ENCODE measurements around the gene CYLD. TPM values are rescaled to one million over a fixed set of nuclear protein-coding genes. Genes with fewer than 3 reads are reported as not detected.

The CYLD gene
- total and polyA plus RNA-seq, 2 of the 4 experiments (the other 2 are of a cell fraction), result 16.2 to 37.3 TPM

DNA sequence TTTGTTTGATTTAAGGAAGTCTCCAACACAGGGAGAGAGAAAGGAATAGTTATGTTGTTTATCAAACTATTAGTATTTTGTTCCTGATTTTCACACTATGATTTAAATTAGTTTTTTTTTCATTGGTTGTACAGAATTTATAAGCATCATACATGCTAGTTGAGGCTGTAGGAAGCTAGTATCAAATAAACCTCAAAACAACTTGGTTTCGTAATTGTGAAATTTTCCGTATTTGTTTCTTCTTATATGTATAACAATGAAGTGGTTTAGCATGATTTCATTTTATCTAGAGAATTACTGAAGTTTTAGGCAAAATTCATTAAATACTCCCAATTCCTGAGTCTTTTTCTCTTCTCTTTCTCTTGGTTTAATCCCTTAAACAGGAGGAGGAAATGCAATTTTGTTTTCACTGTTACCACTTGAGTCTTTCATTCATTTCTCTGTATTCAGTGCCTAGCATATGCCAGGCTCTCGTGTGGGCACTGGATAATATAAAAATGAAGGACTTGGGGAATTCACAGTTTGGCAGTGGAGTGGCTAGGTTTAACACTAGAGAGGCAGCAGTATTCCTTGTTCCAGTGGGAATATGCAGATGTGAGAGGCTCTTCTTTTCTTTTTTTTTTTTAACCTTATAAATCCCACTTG, 1.8 kb downstream of the CYLD start:
- Histone ChIP-seq H2BK15ac (ENCODE audit: low read depth, low read length) (no peak overlapping the region), H3K27me3 (ENCODE audit: control insufficient read depth, insufficient read depth, low read length) (no peaks in the 10 kb centered on the region), H4K5ac (ENCODE audit: low read depth, low read length) (no peak overlapping the region), H2AK5ac (ENCODE audit: low read depth, low read length) (no peak overlapping the region), H4K20me1 (ENCODE audit: insufficient read depth, low read length) (no peaks in the 10 kb centered on the region), H2BK5ac (ENCODE audit: low read depth, low read length, poor library complexity, severe bottlenecking) (peak overlapping the region; percentile 4), H3K56ac (ENCODE audit: extremely low read depth, insufficient read depth, low read length) (no peak overlapping the region), H2BK20ac (ENCODE audit: low read depth, low read length) (no peak overlapping the region), H3K9ac (ENCODE audit: low read depth, low read length) (no peak overlapping the region), H3K27ac (ENCODE audit: insufficient read depth, low read length) (no peak overlapping the region), H4K8ac (ENCODE audit: low read depth in 2 of 2, low read length in 2 of 2) (no peak overlapping the region), H3K4me3 (ENCODE audit: insufficient read depth, low read depth, low read length) (no peak overlapping the region), H3K23ac (ENCODE audit: low read depth, low read length) (no peak overlapping the region), H3K9me3 (ENCODE audit: control insufficient read depth, insufficient read depth, low read length) (no peaks in the 10 kb centered on the region), H4K91ac (ENCODE audit: insufficient read depth, low read depth, low read length) (no peak overlapping the region), H3K4ac (ENCODE audit: low read depth, low read length) (no peak overlapping the region), H2AK9ac (replicated peaks; ENCODE audit: low read depth, low read length, poor library complexity) (no peak overlapping the region), H3K4me2 (ENCODE audit: low read depth, low read length) (0 out of 2 replicates have a peak overlapping the region, but pooled peaks have one; percentile 22), H3K4me1 (ENCODE audit: control insufficient read depth, insufficient read depth, low read length) (peaks cover 9% of the 10 kb centered on the region), H2BK120ac (ENCODE audit: low read depth, low read length) (no peak overlapping the region), H3K14ac (replicated peaks; ENCODE audit: low read depth, low read length) (no peak overlapping the region), H3K36me3 (ENCODE audit: control insufficient read depth, insufficient read depth, low read length) (peaks cover 5% of the 10 kb centered on the region), H3K79me1 (ENCODE audit: low read depth in 1 of 2, low read length in 2 of 2) (peaks cover 12 to 18% of the 10 kb centered on the region in 2 experiments; a peak in 3 of 4 replicates), H3K9me1 (ENCODE audit: insufficient read depth, low read length) (no peaks in the 10 kb centered on the region; the same call in 1 of the 2 replicates), H3K18ac (ENCODE audit: low read depth, low read length) (no peak overlapping the region), H2AFZ (replicated peaks; ENCODE audit: low read length, poor library complexity) (no peak overlapping the region)
- dilution Hi-C loops (cut with HindIII; ENCODE audit: low sequenced_read_pairs, unreplicated experiment), result no loop called here
- POLR2A ChIA-PET (ENCODE audit: unreplicated experiment), result no interaction called here
- in situ Hi-C loops (cut with MboI; ENCODE audit: low sequenced_read_pairs), result no loop called here
- intact Hi-C loops (cut with micrococcal nuclease), result loop anchor here (10.0 kb wide), 3 partner anchors 409 to 589 kb away; partner anchors contain the start of gene TENT4B
- WGBS, 2 experiments (ENCODE audit: extremely low coverage in 2 of 2, insufficient read length in 1 of 2), result no CpG with 5 or more reads among the region's 3 CpGs
- TF ChIP-seq, protein P1, sequence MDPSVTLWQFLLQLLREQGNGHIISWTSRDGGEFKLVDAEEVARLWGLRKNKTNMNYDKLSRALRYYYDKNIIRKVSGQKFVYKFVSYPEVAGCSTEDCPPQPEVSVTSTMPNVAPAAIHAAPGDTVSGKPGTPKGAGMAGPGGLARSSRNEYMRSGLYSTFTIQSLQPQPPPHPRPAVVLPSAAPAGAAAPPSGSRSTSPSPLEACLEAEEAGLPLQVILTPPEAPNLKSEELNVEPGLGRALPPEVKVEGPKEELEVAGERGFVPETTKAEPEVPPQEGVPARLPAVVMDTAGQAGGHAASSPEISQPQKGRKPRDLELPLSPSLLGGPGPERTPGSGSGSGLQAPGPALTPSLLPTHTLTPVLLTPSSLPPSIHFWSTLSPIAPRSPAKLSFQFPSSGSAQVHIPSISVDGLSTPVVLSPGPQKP (IDR thresholded peaks at IDR 0.05; ENCODE audit: borderline replicate concordance, low read depth, low read length), result no peak
- no peak for TF ChIP-seq BHLHE40 (IDR thresholded peaks at IDR 0.05; ENCODE audit: low read depth, low read length)
- TF ChIP-seq MAZ (IDR thresholded peaks at IDR 0.05; ENCODE audit: borderline replicate concordance, low read depth, low read length), result no peak
- no peak for TF ChIP-seq MXI1 (IDR thresholded peaks at IDR 0.05; ENCODE audit: borderline replicate concordance, low read depth, low read length)
- no peak for TF ChIP-seq RAD21 (IDR thresholded peaks at IDR 0.05; ENCODE audit: low read length)
- TF ChIP-seq SMC3 (IDR thresholded peaks at IDR 0.05; ENCODE audit: low read depth, low read length), result no peak
- no peak for TF ChIP-seq POLR2A (IDR thresholded peaks at IDR 0.05; ENCODE audit: low read depth, low read length)
- TF ChIP-seq NFE2L2 (IDR thresholded peaks at IDR 0.05; ENCODE audit: low read depth, low read length), result no peak
- TF ChIP-seq MAFK (IDR thresholded peaks at IDR 0.05; ENCODE audit: low read depth, low read length), result no peak
- TF ChIP-seq CEBPB (IDR thresholded peaks at IDR 0.05; ENCODE audit: low read depth, low read length), result no peak
- no peak for TF ChIP-seq RCOR1 (IDR thresholded peaks at IDR 0.05; ENCODE audit: insufficient replicate concordance, low read length)
- no peak for TF ChIP-seq RFX5 (IDR thresholded peaks at IDR 0.05; ENCODE audit: low read depth, low read length)
- TF ChIP-seq, protein P2, sequence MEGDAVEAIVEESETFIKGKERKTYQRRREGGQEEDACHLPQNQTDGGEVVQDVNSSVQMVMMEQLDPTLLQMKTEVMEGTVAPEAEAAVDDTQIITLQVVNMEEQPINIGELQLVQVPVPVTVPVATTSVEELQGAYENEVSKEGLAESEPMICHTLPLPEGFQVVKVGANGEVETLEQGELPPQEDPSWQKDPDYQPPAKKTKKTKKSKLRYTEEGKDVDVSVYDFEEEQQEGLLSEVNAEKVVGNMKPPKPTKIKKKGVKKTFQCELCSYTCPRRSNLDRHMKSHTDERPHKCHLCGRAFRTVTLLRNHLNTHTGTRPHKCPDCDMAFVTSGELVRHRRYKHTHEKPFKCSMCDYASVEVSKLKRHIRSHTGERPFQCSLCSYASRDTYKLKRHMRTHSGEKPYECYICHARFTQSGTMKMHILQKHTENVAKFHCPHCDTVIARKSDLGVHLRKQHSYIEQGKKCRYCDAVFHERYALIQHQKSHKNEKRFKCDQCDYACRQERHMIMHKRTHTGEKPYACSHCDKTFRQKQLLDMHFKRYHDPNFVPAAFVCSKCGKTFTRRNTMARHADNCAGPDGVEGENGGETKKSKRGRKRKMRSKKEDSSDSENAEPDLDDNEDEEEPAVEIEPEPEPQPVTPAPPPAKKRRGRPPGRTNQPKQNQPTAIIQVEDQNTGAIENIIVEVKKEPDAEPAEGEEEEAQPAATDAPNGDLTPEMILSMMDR (conservative IDR thresholded peaks at IDR 0.05; ENCODE audit: low read depth, low read length), result no peak
- TF ChIP-seq, protein P3, sequence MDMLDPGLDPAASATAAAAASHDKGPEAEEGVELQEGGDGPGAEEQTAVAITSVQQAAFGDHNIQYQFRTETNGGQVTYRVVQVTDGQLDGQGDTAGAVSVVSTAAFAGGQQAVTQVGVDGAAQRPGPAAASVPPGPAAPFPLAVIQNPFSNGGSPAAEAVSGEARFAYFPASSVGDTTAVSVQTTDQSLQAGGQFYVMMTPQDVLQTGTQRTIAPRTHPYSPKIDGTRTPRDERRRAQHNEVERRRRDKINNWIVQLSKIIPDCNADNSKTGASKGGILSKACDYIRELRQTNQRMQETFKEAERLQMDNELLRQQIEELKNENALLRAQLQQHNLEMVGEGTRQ (IDR thresholded peaks at IDR 0.05; ENCODE audit: low read depth, low read length), result no peak
- TF ChIP-seq FOS (IDR thresholded peaks at IDR 0.05; ENCODE audit: low read depth, low read length), result no peak
- TF ChIP-seq CHD1 (IDR thresholded peaks at IDR 0.05; ENCODE audit: low read depth, low read length), result no peak
- no TSS peak for BruUV-seq (replicated peaks)
- CTCF ChIA-PET, result no interaction called here
- ATAC-seq (ENCODE audit: low read depth) (no peak), DNase-seq (no peak)

Measured in IMR-90 (cell line).